ENCODE results near the gene IL4I1. TPM values are rescaled to one million over a fixed set of nuclear protein-coding genes. Genes with fewer than 3 reads are reported as not detected.

The IL4I1 gene
- total RNA-seq, 2 experiments from 2014 or later, result 3.7 to 4.2 TPM

DNA sequence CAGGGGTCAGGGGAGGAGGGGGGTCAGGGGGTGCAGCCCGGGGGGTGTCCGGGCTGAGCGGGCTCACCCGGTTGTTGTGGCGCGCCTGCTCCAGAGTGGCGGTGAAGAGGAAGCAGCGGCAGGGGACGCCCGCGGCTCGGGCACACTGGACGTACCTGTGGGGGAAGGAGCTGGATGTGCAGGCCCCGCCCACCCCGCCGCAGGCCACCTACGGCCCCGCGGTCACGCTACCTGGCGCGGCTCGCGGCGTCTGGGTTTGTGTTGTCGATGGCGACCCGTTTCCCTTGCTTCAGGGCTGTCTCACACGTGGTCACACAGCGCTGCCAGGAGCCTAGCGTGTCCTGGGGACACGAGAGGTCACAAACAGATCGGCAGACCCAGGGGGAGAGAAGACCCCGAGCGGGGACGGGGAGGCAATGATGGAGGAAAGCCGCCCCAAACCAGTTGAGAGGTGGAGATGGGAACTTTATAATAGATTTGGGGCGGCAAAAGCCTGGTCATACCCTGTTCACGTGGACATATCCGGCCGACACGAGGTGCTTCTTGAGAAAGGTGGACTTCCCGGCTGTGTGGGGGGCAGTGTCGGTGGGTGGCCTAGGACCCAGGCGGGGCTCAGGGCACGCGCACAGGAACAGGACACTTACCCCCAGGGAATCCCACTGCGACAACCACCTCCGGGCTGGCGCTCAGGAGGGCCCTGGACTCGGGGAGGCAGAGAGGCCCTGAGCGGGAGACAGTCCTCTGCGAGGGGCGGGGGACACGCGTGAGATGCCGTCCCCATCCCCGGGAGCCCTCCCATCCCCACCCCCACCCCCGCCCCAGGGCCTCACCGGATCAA lies 34.9 kb downstream of the IL4I1 start:
- CTCF ChIA-PET, result interaction anchor here (1.1 kb wide), 1 partner anchor 95 kb away, joined by 3 read pairs; the partner anchor contains the start of gene AP2A1
- Mint-ChIP-seq H3K36me3 (ENCODE audit: low read depth) (peaks cover 33% of the 10 kb centered on the region), H3K4me1 (peaks cover 29% of the 10 kb centered on the region), H3K27me3 (no peaks in the 10 kb centered on the region), H3K9me3 (no peaks in the 10 kb centered on the region), H3K4me3 (no peak overlapping the region), H3K27ac (no peak overlapping the region)
- no peak for DNase-seq
- POLR2A ChIA-PET, result no interaction called here

- no peaks in the 10 kb centered on the region for H3K27me3 Mint-ChIP-seq
- POLR2A ChIA-PET, result no interaction called here
- no peak for DNase-seq
- peaks cover 22% of the 10 kb centered on the region for H3K4me1 Mint-ChIP-seq
- CTCF ChIA-PET, result interaction anchor here (1.0 kb wide), 1 partner anchor 11 kb away, joined by 3 read pairs; no protein-coding TSS in a partner anchor
- H3K27ac Mint-ChIP-seq, result no peak overlapping the region
- no peak overlapping the region for H3K4me3 Mint-ChIP-seq
- H3K9me3 Mint-ChIP-seq, result no peaks in the 10 kb centered on the region
- peaks cover 30% of the 10 kb centered on the region for H3K36me3 Mint-ChIP-seq (ENCODE audit: low read depth)
Measured at GRCh38 chr19:49861107-49861506, 35.6 kb downstream of the IL4I1 start.

GRCh38 chr19:49860336-49861102 lies 36.2 kb downstream of the IL4I1 start:
- Mint-ChIP-seq H3K36me3 (ENCODE audit: low read depth) (peaks cover 27% of the 10 kb centered on the region), H3K4me1 (peaks cover 16% of the 10 kb centered on the region), H3K9me3 (no peaks in the 10 kb centered on the region), H3K27me3 (no peaks in the 10 kb centered on the region), H3K4me3 (no peak overlapping the region), H3K27ac (no peak overlapping the region)
- POLR2A ChIA-PET, result no interaction called here
- CTCF ChIA-PET, result interaction anchor here (1.0 kb wide), 1 partner anchor 10 kb away, joined by 3 read pairs; no protein-coding TSS in a partner anchor
- DNase-seq, result no peak

- peaks cover 22% of the 10 kb centered on the region for H3K36me3 Mint-ChIP-seq (ENCODE audit: low read depth)
- no peak overlapping the region for H3K27ac Mint-ChIP-seq
- H3K4me3 Mint-ChIP-seq, result no peak overlapping the region
- H3K4me1 Mint-ChIP-seq, result peaks cover 10% of the 10 kb centered on the region
- DNase-seq, result no peak
- ChIA-PET POLR2A (no interaction called here), CTCF (interaction anchor here (1.0 kb wide), 1 partner anchor 9 kb away, joined by 3 read pairs; no protein-coding TSS in a partner anchor)
- no peaks in the 10 kb centered on the region for H3K9me3 Mint-ChIP-seq
- no peaks in the 10 kb centered on the region for H3K27me3 Mint-ChIP-seq
Measured at GRCh38 chr19:49859682-49860335, 36.9 kb downstream of the IL4I1 start.

DNA sequence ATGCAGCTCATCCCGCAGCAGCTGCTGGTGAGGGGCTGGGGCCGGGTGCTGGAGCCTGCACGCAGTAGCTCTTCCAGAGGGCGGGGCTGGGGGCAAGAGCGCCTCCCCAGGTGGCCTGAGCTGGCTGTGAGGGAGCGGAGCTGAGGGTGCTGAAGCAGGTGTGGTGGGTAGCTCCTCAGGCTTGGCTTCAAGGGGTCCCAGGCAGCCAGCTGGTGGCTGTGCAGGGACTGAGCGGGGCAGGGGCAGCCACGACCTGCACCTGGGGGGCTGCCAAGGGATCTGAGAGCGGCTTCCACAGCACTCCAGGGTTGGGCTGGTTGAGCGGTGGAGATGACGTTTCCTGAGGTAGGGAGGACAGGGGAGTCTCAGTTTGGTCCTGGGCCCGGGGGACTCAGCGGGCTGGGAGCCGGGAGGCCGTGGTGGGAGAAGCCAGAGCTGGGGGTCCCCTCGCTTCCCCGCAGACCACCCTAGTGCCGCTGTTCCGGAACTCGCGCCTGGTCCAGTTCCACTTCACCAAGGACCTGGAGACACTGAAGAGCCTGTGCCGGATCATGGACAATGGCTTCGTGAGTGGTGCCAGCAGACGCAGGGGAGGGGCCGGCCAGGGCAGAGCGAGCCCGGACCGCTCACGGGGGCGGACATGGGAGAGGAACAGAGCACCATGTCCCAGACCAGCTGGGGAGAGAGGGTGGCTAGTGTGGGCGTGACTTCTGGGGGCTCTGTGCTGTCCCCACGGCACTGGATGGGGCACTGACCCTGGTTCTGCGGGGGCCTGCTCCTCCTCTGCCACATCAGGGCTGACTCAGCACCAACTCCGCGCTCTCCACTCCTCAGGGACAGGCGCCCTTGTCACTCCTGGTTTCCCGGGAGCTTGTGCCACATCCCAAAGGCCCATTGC lies 38.4 kb downstream of the IL4I1 start:
- CTCF ChIA-PET, result interaction anchor here (0.6 to 1.3 kb wide), 2 partner anchors 8 to 1285 kb away, joined by 3 to 4 read pairs; no protein-coding TSS in a partner anchor
- POLR2A ChIA-PET, result interaction anchor here (0.6 kb wide), 1 partner anchor 9 kb away, joined by 4 read pairs; the partner anchor contains the start of gene PNKP

DNA sequence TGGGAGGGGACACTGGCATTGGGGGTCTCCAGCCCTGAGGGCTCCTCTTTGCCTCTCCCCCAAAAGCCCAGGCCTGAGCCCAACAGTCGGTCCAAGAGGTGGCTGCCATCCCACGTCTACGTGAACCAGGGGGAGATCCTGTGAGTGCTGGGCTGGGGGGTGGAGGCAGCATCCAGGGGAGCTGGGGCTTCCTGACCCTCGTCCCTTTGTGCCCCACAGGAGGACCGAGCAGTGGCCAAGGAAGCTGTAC lies 38.9 kb downstream of the IL4I1 start:
- ChIA-PET CTCF (interaction anchor here (0.6 to 1.3 kb wide), 3 partner anchors 9 to 1285 kb away, joined by 3 to 4 read pairs (median 3); no protein-coding TSS in a partner anchor), POLR2A (interaction anchor here (0.6 kb wide), 1 partner anchor 10 kb away, joined by 4 read pairs; the partner anchor contains the start of gene PNKP)
- DNase-seq, result no peak
- Mint-ChIP-seq H3K36me3 (ENCODE audit: low read depth) (peaks cover 11% of the 10 kb centered on the region), H3K4me3 (no peak overlapping the region), H3K4me1 (peaks cover 7% of the 10 kb centered on the region), H3K27me3 (no peaks in the 10 kb centered on the region), H3K9me3 (no peaks in the 10 kb centered on the region), H3K27ac (peak overlapping the region; percentile 13)

More for the DNA sequence above, 38.4 kb downstream of the IL4I1 start:
- Mint-ChIP-seq H3K4me3 (no peak overlapping the region), H3K36me3 (ENCODE audit: low read depth) (peaks cover 14% of the 10 kb centered on the region), H3K27me3 (no peaks in the 10 kb centered on the region), H3K9me3 (no peaks in the 10 kb centered on the region), H3K4me1 (peaks cover 6% of the 10 kb centered on the region), H3K27ac (no peak overlapping the region)
- no peak for DNase-seq

GRCh38 chr19:49857061-49857837 lies 39.4 kb downstream of the IL4I1 start:
- Mint-ChIP-seq H3K36me3 (ENCODE audit: low read depth) (peaks cover 12% of the 10 kb centered on the region), H3K27me3 (peaks cover 4% of the 10 kb centered on the region), H3K4me1 (peaks cover 12% of the 10 kb centered on the region), H3K4me3 (no peak overlapping the region), H3K9me3 (no peaks in the 10 kb centered on the region), H3K27ac (peak overlapping the region; percentile 13)
- ChIA-PET CTCF (interaction anchor here (0.6 to 1.3 kb wide), 3 partner anchors 9 to 1284 kb away, joined by 3 to 4 read pairs (median 3); no protein-coding TSS in a partner anchor), POLR2A (no interaction called here)
- DNase-seq, result no peak

GRCh38 chr19:49856574-49857021 lies 40.1 kb downstream of the IL4I1 start:
- H3K4me3 Mint-ChIP-seq, result no peak overlapping the region
- no peak overlapping the region for H3K27ac Mint-ChIP-seq
- no peak for DNase-seq
- peaks cover 7% of the 10 kb centered on the region for H3K27me3 Mint-ChIP-seq
- H3K36me3 Mint-ChIP-seq (ENCODE audit: low read depth), result peaks cover 11% of the 10 kb centered on the region
- POLR2A ChIA-PET, result no interaction called here
- no peaks in the 10 kb centered on the region for H3K9me3 Mint-ChIP-seq
- H3K4me1 Mint-ChIP-seq, result peaks cover 17% of the 10 kb centered on the region
- CTCF ChIA-PET, result no interaction called here

DNA sequence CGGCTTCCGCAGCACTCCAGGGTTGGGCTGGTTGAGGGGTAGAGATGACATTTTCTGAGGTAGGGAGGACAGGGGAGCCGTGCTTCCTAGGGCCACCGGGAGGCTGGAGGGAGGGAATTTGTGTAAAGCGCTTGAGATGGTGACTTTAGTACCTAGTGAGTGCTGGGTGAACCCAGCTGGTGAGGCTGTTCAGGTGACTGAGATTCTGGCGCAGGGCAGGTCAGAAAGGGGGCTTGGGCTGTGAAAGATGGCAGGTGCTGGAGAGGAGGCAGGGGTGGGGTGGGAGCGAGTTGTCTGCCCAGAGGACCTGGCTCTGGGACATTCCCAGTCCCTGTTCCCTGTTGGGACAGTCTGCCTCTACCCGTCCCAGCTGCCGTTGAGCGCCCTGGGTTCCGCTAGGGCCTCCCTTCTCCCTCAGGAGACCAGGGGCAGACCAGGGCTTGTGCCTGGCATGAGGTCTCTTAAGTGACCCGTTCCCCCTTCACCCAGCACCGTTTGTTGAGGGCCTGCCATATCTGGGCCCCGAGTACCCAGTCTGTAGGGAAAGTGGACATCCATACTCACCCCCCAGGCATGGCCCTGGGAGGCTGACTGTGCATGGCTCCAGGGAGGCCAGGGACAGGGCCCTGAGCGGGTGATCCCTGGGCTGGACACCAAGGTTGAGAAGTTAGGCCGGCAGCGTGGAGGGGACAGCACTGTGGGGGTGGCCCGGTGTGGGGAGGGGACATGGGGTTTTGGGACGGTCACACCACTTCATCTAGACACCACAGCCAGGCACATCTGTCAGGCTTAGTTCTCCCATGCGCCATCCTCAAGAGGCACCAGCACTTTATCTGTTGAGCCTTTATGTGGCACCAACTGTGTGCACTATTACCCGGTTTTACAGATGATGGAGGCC lies 40.8 kb downstream of the IL4I1 start:
- ChIA-PET POLR2A (no interaction called here), CTCF (interaction anchor here (1.3 kb wide), 1 partner anchor 8 kb away, joined by 5 read pairs; no protein-coding TSS in a partner anchor)
- Mint-ChIP-seq H3K4me3 (no peak overlapping the region), H3K27ac (peak overlapping the region; percentile 20), H3K27me3 (peaks cover 7% of the 10 kb centered on the region), H3K9me3 (no peaks in the 10 kb centered on the region), H3K36me3 (ENCODE audit: low read depth) (peaks cover 9% of the 10 kb centered on the region), H3K4me1 (peaks cover 17% of the 10 kb centered on the region)
- no peak for DNase-seq

- H3K4me3 Mint-ChIP-seq, result no peak overlapping the region
- peaks cover 7% of the 10 kb centered on the region for H3K27me3 Mint-ChIP-seq
- CTCF ChIA-PET, result interaction anchor here (1.3 kb wide), 1 partner anchor 9 kb away, joined by 5 read pairs; no protein-coding TSS in a partner anchor
- POLR2A ChIA-PET, result no interaction called here
- H3K4me1 Mint-ChIP-seq, result peaks cover 18% of the 10 kb centered on the region
- peaks cover 9% of the 10 kb centered on the region for H3K36me3 Mint-ChIP-seq (ENCODE audit: low read depth)
- DNase-seq, result no peak
- H3K9me3 Mint-ChIP-seq, result no peaks in the 10 kb centered on the region
- peak overlapping the region; percentile 20 for H3K27ac Mint-ChIP-seq
Measured at GRCh38 chr19:49855277-49855675, 41.4 kb downstream of the IL4I1 start.

All from activated CD4-positive, alpha-beta T cell treated with anti-CD3 and anti-CD28 coated beads, Interleukin-2, amount 10 ng/mL, durations not matched to agents 7 days and 5 days (primary cell).